NB4 (cell line): ENCODE results near the gene AIF1.

Experiments
- DNase-seq: peaks from one replicate; pipeline ENCODE4 v3.0.0; 2010; ENCODE audit warnings: low read depth
- H3K4me3 ChIP-seq: one replicate; pipeline ENCODE4 v1.5.1; 2011; ENCODE audit warnings: mild to moderate bottlenecking, low read depth, low read length, moderate library complexity
- CTCF ChIP-seq: IDR thresholded peaks from one replicate; pipeline ENCODE4 v1.5.1; 2012; ENCODE audit warnings: low read depth, low read length
- MAX ChIP-seq: IDR thresholded peaks from 2 replicates; pipeline ENCODE4 v1.6.1; 2011; ENCODE audit warnings: low read depth, low read length
- MYC ChIP-seq: IDR thresholded peaks from 2 replicates; pipeline ENCODE4 v1.6.1; 2011; ENCODE audit warnings: low read depth, low read length
- POLR2A ChIP-seq: IDR thresholded peaks from 2 replicates; pipeline ENCODE4 v1.6.1; 2011; ENCODE audit warnings: mild to moderate bottlenecking; ENCODE audit not compliant: insufficient read length; ENCODE audit errors: extremely low read depth

AIF1 gene

GRCh38 chr6:31614684-31615578 is at the start of gene AIF1:
Gene AIF1 (plus strand): TSS chr6:31615234. CDS start chr6:31615330, 96 bp downstream.
- H3K4me3 ChIP-seq: peak within 1 kb of the TSS; percentile 87
- no peak for TF ChIP-seq MYC
- TF ChIP-seq POLR2A: no peak
- TF ChIP-seq CTCF: no peak
- DNase-seq: peak; percentile 82

- no peak for DNase-seq
- TF ChIP-seq MYC (no peak), POLR2A (no peak), MAX (no peak), CTCF (no peak)
- H3K4me3 ChIP-seq: no peak overlapping the region
Observed at GRCh38 chr6:31567531-31568370, 47.3 kb upstream of the AIF1 start.

GRCh38 chr6:31568537-31568961 is 46.5 kb upstream of the AIF1 start:
- H3K4me3 ChIP-seq: no peak overlapping the region
- TF ChIP-seq POLR2A (no peak), CTCF (no peak), MAX (0 out of 2 replicates have a peak, but pooled peaks have one; percentile 7)
- DNase-seq: no peak

GRCh38 chr6:31569861-31570536 is 45.0 kb upstream of the AIF1 start:
- no peak for DNase-seq
- no peak overlapping the region for H3K4me3 ChIP-seq
- no peak for TF ChIP-seq MAX
- no peak for TF ChIP-seq POLR2A
- TF ChIP-seq CTCF: no peak
- no peak for TF ChIP-seq MYC

- TF ChIP-seq MAX (no peak), MYC (no peak), CTCF (no peak), POLR2A (no peak)
- H3K4me3 ChIP-seq: no peak within 1 kb of the TSS
- DNase-seq: no peak
Observed at GRCh38 chr6:31572041-31572911, 42.8 kb upstream of the AIF1 start, which contains the start of gene LTA. Gene LTA (plus strand): TSS chr6:31572289. CDS start chr6:31572743, 454 bp downstream.
